Endometrial microvascular endothelial cells (primary cell): Measurements from ENCODE around the gene CDC42. TPM values are rescaled to one million over a fixed set of nuclear protein-coding genes. Genes with fewer than 3 reads are reported as not detected.

Experiments used
- in situ Hi-C: cut with HindIII; loops from 2 replicates; pipeline ENCODE4 v1.10.0; 2017; ENCODE audit warnings: low sequenced_read_pairs, low pct_unique_long_range_greater_than_20kb; ENCODE audit errors: inconsistent ontology term
- total RNA-seq: library from RNA; depleted of rRNA; stranded (reverse); fragments of >200 nt; gene quantifications from one replicate; pipeline ENCODE4 v1.2.3, GENCODE V29; 2015; ENCODE audit errors: inconsistent ontology term

Gene CDC42
- total RNA-seq, 1 donor from 2014 or later, result 554 TPM

DNA sequence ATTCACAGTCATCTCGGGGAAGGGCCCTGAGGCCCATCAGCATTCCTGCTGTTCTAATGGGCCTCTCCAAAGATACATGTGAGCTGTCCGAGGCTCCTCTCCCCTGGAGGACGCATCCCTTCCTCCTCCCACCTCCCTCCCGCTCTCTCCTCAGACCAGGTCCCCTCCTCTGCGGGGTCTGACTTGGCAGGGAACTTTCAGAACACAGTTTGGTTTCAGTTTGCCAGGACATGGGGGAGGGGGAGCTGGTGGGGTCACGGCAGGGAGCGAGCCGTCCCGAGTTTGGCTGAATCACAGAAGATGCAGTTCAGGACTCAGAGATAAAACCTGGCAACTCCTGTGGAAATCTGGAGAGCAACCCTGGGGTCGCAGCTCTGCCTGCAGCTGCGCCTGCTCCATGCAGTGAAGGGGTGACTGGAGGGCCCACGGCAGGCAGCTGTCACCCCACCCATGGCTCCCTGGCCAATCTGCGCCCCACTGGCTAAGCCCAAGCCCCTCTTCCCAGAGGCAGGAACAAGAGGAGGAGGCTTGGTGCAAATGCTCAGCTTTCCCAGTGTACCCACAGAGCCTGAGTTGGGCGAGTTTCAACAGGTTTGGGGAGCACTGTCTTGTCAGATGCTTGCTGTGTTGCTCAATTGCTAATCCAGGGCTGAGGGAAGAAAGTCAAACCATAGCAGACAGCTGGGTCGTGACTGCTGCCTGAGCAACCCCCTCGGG lies 84.7 kb downstream of the CDC42 start:
- in situ Hi-C loops, result no loop called here

DNA sequence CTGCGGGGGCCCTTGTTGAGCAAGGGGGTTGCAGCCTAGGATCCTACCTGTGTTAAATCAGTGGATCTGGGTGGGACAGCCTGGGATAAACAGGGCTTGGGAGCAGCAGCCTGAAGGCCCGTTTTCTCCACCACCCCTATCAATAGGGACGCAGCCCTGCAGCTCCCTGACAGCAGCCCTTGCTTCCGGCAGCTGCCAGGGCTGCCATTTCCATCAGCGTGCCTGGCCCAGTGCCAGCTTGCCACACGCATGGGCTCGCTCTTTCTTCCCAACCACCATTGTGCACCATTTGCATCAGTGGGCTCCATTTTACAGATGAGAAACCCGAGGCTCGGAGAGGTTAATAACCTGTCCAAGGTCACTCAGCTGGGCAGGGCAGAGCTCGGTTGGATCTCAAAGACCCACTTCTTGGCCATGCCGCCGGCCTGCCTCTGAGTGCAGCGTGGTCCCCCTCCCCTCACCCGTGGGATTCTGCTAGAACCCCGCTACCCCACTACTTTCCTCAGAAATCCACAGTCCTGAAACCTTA lies 86.6 kb downstream of the CDC42 start:
- in situ Hi-C loops, result no loop called here

GRCh38 chr1:22139817-22140216 lies 87.3 kb downstream of the CDC42 start:
- in situ Hi-C loops, result no loop called here

Other genes with a start within 250 kb of the CDC42 start
- not detected for gene LDLRAD2, start 240.4 kb upstream of the CDC42 start, total RNA-seq
- 464 TPM for gene HSPG2, start 115.4 kb upstream of the CDC42 start, total RNA-seq
- not detected for gene CELA3B, start 75.7 kb upstream of the CDC42 start, total RNA-seq
- gene CELA3A, start 51.1 kb upstream of the CDC42 start, total RNA-seq, result not detected
- not detected for gene WNT4, start 90.4 kb downstream of the CDC42 start, total RNA-seq